HK-2 (cell line): ENCODE measurements around the gene LYSMD4.

Experiments
- DNase-seq: peaks from one replicate; pipeline ENCODE4 v3.0.0-alpha.2; 2018; ENCODE audit not compliant: unreplicated experiment

Gene LYSMD4

DNA sequence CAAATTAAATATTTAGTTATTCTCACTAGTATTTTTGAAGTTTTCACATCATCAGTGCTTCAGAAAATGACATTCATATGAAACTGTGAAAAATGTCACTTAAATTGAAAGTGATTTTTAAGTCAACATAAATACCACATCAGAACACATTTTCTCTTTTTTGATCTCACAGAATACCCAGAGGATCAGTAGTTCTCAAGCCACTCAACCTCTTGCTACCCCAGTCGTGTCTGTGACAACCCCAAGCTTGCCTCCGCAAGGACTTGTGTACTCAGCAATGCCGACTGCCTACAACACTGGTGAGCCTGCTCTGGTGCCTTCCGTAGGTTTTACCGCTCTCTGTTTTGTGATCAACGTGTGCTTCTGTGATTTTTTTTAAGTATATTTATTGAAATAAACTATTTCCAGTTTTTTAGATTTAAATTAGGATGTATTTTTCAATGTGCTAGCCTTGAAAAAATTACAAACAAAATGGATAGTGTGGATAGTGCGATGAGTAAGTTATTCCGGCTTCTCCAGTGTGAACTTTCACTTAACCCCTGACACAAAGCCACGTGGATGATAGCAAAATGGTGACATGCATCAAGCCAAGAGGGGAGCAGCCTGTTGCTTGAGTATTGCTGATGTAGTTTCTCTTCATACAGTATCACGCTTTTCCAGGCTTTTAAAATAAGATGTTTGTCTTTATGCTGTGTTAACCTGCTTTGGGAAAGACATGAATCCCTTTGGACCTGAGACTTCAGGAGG is 26.5 kb downstream of the LYSMD4 start:
- DNase-seq, result no peak

DNA sequence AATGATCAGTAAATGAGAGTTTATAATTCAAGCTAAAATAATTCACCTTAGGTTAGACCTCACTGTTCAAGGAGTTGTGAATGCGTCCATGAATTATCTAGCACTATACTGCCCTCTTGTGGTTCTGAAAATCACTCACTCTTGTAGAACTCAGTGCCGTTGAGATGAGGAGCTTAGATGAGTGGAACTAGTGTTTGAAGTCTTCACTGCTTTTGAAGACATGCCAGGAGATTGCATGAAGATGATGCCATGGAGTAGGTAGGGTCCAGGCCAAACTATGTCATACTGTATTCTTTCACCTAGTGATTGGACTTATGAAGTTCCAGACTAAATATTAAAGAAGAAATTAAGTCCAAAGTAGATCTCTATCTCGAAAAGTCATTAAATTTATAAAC is 28.8 kb downstream of the LYSMD4 start:
- DNase-seq, result no peak

DNA sequence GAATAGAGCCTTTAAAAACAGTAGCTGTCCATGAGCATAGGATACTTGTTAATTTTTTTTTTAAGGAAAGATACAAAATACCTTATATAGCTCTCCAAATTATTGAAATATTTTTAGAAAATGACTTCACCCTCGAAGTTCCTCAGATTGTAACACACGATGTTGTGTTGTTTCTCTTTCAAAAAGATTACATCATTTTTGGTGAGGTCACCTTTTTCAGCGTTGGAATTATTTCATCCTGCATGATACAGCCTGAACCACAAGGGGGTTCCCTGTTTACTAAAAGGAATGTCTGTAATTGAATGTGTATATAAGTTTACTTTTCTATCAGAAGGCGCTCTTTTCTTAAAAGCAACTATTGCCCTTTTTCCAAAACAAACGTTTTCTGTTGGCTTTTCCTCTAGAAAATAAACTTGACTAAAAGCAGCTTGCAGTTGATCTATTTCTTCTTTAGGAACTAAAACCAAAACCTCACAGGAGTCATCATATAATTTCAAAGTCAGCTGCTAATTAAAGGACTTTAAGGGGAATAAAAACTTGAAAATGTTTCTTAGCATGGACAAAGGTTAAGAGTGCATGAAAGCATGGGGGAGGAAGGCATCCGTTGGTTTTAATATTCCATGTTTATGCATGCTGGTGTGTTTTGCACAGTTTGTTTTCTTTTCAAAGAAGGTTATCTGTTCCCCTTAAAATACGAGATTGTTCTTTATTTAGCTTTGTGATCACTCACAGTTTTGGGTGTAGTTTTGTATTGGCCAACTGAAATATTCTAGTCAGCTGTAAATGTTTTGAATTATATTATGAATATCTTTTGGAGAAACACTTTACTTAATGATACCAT is 29.4 kb downstream of the LYSMD4 start:
- no peak for DNase-seq

DNA sequence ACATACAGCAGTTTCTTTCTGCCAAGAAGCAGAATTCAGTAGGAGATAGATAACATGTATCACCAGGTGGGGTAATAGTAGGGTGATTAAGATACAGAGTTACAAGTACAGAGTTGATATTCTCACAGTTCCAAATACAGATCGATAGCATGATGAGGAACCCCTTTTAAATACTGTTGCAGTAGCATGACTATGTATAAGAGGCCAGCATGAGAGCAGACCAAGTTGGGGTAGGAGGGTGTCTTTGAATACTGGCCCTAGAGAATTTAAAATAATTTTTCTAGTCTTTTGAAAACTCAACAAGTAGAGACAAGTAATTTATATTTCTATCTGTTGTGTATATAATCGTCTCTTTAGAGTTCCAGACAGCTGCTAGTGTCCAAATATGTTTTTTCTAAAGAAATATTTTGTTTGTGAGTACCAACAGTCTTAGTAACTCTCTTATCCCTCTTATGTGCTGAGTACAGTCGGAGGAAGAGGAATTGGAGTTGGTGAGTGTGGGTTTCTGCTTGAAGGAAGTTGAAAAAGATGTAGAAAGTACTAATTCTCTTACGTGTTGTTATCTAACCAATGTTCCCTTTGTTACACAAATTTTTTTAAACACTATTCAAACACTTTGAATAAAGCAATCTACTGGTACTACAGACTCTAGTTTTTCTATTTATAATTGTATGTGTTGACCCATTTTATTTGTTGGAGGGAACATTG is 30.2 kb downstream of the LYSMD4 start:
- DNase-seq, result no peak

DNA sequence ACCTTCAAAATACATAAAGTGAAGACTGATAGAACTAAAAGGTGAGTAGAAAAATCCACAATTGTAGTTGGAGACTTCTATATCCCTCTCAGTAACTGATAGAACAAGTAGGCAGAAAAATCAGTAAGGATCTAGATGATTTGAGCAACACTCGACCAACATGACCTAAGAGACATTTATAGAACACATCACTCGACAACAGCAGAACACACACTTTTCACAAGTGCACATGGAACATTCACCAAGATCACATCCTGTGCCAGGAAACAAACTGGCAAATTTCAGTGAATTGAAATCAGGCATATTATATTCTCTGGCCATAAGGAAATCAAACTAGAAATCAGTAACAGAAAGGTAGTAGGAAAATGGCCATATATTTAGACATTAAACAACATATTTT is 37.1 kb downstream of the LYSMD4 start:
- no peak for DNase-seq

DNA sequence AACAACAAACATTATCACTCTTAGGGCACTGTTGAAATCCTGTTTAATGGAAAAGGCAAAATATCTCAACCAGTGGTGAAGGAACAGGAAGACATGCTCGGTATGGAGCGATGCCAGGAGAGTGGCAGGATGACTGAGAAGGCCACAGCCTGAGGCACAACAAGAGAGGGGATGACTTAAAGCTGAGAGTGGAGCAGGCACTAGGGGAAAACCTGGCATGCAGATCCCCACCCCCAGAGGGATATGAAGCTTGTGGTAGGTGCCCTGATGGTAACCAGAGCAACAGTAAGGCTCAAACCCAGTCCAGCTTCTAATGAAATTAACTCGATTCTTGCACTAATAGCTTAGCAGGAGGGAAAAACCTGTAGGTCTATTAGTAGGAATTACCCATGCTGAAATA is 40.4 kb downstream of the LYSMD4 start:
- no peak for DNase-seq

DNA sequence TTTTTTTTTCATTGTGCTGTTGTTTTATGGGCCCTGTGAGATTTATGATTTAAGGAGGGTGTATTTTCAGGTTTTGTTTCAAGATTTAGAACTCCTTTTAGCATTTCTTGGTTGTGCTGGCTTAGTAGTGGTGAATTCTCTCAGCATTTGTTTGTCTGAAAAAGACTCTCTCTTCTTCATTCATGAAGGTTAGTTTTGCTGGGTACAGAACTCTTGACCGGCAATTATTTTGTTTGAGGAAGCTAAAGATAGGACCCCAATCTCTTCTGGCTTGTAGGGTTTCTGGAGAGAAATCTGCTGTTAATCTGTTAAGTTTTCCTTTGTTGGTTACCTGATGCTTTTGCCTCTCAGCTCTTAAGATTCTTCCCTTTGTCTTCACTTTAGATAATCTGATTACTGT is 46.9 kb downstream of the LYSMD4 start:
- DNase-seq, result no peak

DNA sequence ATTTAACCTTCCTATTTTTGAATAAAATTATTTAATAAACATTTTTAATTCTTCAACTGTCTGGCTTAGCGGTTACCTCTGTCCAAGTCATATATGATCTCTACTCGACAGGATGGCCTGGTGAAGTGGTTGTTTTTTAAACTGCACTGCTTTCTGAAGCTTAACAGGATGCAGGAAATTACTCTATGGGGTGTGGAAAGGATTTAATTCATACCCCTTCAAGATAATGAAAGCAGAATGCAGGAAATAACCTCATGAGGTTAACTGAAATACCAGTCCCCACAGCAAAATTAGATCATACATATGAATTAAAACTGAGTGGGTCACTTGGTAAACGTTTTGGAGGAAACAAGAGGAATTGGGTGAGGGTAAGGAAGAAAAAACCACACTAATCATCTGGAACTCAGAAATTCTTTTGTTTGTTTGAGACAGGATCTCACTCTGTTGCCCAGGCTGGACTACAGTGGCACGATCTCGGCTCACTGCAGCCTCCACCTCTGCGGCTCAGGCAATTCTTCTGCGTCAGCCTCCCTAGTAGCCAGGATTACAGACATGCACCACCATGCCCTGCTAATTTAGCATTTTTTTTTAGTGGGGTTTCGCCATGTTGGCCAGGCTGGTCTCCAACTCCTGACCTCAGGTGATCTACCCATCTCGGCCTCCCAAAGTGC is 50.1 kb downstream of the LYSMD4 start:
- no peak for DNase-seq

DNA sequence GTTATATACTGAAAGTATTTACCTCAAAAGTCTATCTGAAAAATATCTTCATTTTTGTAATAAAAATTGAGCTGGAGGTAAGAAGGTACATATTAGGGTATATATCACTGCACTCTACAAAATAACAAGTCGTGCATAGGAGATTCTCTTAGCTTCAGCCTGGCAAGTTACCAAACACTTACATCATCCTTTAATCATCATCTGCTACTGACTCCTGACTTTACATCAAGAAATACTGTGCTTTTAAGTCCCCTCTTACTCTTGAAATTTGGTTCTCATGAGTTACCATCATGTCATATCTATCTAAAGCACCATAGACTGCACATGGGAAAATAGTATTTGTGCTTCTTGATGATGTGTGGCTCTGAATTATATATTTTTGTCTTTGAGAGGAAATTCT is 50.8 kb downstream of the LYSMD4 start:
- no peak for DNase-seq

DNA sequence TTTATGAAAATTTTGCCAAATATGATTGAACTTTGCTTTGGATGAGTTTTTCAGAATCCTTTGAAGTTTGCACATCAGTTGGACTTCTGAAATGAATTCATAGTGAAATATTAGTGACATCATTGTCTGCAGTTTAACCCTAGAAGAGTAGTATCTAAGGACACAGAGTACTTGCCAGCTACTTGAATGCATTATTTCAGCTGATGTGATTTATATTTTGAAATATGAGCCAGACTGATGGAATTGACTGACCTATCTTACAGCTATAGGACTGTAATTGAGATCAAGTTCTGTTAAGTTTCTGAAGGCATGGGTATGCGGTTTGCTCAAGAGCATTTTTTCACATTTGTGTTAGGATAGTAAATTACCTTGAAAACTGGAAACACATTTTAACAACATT is 51.2 kb downstream of the LYSMD4 start:
- DNase-seq, result no peak

DNA sequence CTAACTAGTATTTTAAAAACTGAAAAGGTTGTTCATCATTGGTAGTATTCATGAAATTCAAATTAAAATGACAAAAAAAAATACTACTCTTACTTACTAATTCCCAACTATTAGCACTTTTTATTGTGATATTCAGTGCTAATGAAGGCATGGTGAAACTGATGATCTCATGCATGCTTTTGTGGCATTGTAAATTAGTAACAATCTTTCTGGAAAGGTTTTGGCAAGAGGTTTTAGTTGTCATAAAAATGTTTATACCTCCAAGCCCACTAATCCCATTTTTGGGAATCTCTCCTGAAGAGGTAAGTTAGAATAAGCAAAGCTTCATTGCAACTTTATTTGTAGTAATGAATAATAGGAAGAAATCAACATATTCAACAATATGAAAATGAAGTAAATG is 53.0 kb downstream of the LYSMD4 start:
- DNase-seq, result no peak

DNA sequence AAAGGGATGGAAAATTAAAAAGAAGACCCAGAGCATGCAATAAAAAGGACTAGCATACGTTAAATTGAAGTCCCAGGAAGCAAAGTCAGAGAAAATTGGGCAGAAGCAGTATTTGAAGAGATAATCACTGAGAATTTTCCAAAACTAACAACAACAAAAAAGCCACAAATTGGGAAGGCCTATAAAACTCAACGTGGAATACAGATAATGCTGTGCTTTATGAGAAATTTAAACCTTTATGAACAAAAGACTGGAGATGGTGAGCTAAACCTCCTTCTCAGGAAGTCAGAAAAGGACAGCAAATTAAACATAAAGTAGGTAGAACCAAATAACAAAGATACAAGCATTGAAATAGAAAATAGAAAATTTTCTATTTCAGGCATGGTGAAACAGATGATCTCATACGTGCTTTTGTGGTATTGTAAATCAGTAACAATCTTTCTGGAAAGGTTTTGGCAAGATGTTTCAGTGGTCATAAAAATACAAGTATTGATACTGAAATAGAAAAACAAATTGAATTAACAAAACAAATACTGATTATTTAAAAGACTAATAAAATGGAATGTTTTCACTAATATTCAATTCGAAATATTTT is 55.6 kb downstream of the LYSMD4 start:
- DNase-seq, result no peak
